ENCODE results near the gene BBS9. TPM values are rescaled to one million over a fixed set of nuclear protein-coding genes. Genes with fewer than 3 reads are reported as not detected.

Gene BBS9
- total RNA-seq (ENCODE audit: unreplicated experiment), result 33.0 TPM
- long read RNA-seq, partial matches to known transcripts, result 0 of 4 reads
- long read RNA-seq, other reads (novel, unspliced or antisense), result 4 of 4 reads

DNA sequence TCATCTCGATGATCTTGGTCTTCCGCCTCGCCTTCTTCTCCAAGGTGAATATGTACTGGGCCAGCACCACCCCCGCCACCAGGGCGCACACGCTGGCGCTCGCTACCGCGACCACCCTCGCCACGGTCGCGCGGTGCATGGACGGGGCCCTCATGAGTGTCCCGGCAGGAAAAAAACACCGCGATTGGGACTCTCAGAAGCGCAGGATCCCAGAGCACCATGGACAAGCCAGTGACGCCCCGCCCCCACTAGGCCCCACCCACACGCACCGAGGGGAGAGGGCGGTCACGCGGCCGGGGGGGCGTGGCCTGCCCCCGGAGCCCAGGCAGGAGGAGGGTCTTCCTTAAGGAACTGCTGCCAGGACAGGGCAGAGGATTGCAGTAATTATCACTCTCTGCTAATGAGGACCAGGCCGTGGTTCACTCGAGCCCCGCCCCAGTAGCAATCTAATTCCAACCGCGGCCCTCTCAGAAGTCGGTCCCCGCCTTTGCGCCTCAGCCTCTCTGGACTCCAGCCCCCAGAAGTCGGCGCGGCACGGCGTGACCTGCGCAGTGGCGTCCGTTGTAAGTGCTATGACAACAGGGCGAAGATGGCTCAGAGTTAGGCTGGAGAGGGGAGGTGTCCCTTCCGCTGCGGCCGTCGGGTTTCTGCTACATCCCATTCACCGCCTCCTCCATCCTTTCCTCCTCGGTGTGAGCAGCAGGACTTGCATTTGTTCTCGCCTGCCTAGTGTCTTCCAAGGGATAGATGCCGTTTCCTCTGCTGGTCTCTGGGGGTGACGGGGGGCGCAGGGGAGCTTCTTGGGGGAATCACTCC is at the start of gene BBS9:
Gene BBS9, plus strand, starts transcription at position 575 of the 816 bp plus-strand sequence. CDS start 16,689 bp downstream, outside the sequence.
- Mint-ChIP-seq H3K36me3 (ENCODE audit: low read depth, unreplicated experiment) (no peaks in the 10 kb centered on the region), H3K4me1 (ENCODE audit: unreplicated experiment) (peaks cover 6% of the 10 kb centered on the region), H3K27me3 (ENCODE audit: unreplicated experiment) (no peaks in the 10 kb centered on the region), H3K27ac (ENCODE audit: unreplicated experiment) (peak within 1 kb of the TSS; percentile 85), H3K9me3 (ENCODE audit: unreplicated experiment) (no peaks in the 10 kb centered on the region), H3K4me3 (ENCODE audit: unreplicated experiment) (peak within 1 kb of the TSS; percentile 98)
- TF ChIP-seq, protein P1, sequence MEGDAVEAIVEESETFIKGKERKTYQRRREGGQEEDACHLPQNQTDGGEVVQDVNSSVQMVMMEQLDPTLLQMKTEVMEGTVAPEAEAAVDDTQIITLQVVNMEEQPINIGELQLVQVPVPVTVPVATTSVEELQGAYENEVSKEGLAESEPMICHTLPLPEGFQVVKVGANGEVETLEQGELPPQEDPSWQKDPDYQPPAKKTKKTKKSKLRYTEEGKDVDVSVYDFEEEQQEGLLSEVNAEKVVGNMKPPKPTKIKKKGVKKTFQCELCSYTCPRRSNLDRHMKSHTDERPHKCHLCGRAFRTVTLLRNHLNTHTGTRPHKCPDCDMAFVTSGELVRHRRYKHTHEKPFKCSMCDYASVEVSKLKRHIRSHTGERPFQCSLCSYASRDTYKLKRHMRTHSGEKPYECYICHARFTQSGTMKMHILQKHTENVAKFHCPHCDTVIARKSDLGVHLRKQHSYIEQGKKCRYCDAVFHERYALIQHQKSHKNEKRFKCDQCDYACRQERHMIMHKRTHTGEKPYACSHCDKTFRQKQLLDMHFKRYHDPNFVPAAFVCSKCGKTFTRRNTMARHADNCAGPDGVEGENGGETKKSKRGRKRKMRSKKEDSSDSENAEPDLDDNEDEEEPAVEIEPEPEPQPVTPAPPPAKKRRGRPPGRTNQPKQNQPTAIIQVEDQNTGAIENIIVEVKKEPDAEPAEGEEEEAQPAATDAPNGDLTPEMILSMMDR (IDR thresholded peaks at IDR 0.05; ENCODE audit: unreplicated experiment), result no peak
- peak; percentile 96 for DNase-seq (ENCODE audit: low spot score)

DNA sequence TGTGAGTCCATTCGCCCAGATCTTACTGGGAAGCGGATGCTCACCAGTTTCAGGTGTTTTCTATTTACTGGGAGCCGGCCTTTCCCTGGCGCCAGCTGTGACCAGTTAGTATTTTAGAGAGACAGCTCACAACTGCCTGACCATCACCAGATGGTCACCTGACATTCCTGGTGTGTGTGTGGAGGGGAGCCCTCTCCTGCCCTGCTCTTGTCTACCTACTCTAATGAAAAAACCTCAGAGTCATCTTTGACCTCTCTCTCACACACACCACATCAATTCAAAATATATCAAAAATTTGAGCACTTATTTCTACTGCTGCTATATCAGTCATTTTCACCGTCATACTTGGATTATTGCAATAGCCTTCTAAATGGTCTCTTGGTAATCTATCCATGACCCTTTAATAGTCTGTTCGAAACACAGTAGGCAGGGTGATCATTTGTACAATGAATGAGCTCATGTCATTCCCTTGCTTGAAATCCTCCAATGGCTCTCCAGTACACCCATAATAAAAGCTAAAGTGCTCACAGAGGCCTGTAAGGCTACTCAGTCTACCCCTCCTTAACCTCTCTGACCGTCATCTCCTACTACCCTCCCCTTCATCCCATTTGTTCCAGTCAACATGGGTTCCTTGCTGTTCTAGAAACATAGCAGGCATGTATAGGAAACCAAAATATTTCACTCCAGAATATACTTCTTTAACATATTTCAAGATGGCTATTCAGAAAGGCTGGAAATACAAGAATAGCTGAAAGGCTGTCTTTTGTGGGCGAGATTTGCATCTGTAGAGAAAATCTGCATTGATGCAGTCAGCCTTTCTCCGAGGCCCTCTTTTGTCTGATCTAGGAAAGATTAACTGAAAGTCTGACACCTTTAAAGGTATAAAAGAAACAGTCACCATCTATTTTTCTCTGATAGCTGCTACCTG is 49.3 kb upstream of the BBS9 start:
- H3K4me1 Mint-ChIP-seq (ENCODE audit: unreplicated experiment), result no peaks in the 10 kb centered on the region
- no peak overlapping the region for H3K4me3 Mint-ChIP-seq (ENCODE audit: unreplicated experiment)
- no peaks in the 10 kb centered on the region for H3K36me3 Mint-ChIP-seq (ENCODE audit: low read depth, unreplicated experiment)
- H3K27ac Mint-ChIP-seq (ENCODE audit: unreplicated experiment), result no peak overlapping the region
- TF ChIP-seq, protein P1 (IDR thresholded peaks at IDR 0.05; ENCODE audit: unreplicated experiment), result no peak
- no peaks in the 10 kb centered on the region for H3K9me3 Mint-ChIP-seq (ENCODE audit: unreplicated experiment)
- DNase-seq (ENCODE audit: low spot score), result no peak
- no peaks in the 10 kb centered on the region for H3K27me3 Mint-ChIP-seq (ENCODE audit: unreplicated experiment)

DNA sequence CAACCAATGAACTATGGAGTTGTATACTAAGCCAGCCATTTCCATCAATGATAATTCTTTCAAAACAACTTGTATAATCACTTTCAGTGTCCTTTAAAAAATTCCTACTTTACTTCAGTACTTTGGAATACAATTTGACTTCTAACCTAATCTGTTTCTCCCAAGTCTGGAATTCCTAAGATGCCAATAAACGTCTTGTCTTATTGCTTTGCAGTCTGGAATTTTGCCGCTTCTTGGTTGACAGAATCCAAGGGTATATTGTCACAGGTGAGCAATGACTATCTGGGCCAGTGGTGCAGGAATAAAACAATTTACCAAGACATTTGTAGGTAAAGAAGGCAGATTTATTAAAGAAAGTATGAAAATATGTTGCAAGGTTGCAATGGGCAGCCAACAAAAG is 42.0 kb upstream of the BBS9 start:
- no peak for DNase-seq (ENCODE audit: low spot score)
- no peaks in the 10 kb centered on the region for H3K9me3 Mint-ChIP-seq (ENCODE audit: unreplicated experiment)
- no peak overlapping the region for H3K4me3 Mint-ChIP-seq (ENCODE audit: unreplicated experiment)
- H3K27ac Mint-ChIP-seq (ENCODE audit: unreplicated experiment), result no peak overlapping the region
- no peaks in the 10 kb centered on the region for H3K4me1 Mint-ChIP-seq (ENCODE audit: unreplicated experiment)
- H3K36me3 Mint-ChIP-seq (ENCODE audit: low read depth, unreplicated experiment), result peaks cover under 1% of the 10 kb centered on the region
- TF ChIP-seq, protein P1 (IDR thresholded peaks at IDR 0.05; ENCODE audit: unreplicated experiment), result no peak
- no peaks in the 10 kb centered on the region for H3K27me3 Mint-ChIP-seq (ENCODE audit: unreplicated experiment)

DNA sequence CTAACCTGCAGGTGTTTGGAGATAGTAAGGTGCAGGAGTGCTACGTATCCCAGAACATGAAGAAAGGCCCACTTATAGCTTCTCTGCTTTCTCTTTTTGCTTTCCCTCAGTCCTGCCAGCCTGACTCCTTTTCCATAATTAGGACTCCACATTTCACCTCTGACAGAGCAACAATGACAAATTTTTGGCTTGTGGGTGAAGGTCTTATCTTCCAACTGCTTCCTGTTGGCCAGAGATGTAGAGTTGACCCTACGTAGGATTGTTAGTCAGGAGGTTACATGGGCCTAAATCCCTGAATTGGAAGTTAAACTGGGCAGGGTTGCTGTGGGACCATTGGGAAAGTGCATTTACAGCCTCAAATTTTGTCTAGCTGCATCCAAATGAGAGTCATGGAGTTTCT is 41.5 kb upstream of the BBS9 start:
- peaks cover 6% of the 10 kb centered on the region for H3K36me3 Mint-ChIP-seq (ENCODE audit: low read depth, unreplicated experiment)
- no peak overlapping the region for H3K27ac Mint-ChIP-seq (ENCODE audit: unreplicated experiment)
- no peak for DNase-seq (ENCODE audit: low spot score)
- no peaks in the 10 kb centered on the region for H3K27me3 Mint-ChIP-seq (ENCODE audit: unreplicated experiment)
- H3K4me1 Mint-ChIP-seq (ENCODE audit: unreplicated experiment), result no peaks in the 10 kb centered on the region
- TF ChIP-seq, protein P1 (IDR thresholded peaks at IDR 0.05; ENCODE audit: unreplicated experiment), result no peak
- no peak overlapping the region for H3K4me3 Mint-ChIP-seq (ENCODE audit: unreplicated experiment)
- H3K9me3 Mint-ChIP-seq (ENCODE audit: unreplicated experiment), result no peaks in the 10 kb centered on the region

Measured in endothelial cell (in vitro differentiated cells).